Stimulated activated CD4-positive, alpha-beta T cell treated with anti-CD3 and anti-CD28 coated beads, Interleukin-15, amount 100 ng/mL, for 1 hour (primary cell): ENCODE results near the gene POPDC2.

Experiments
- DNase-seq, 2 donors: peaks; one replicate each; pipeline ENCODE4 v3.0.0-alpha.2; 2020; ENCODE audit warnings: low read depth in 1 of 2, low spot score in 1 of 2

The POPDC2 gene

GRCh38 chr3:119672776-119673175, 12.4 kb upstream of the POPDC2 start:
- no peak for DNase-seq

GRCh38 chr3:119669906-119670570, 9.6 kb upstream of the POPDC2 start:
- no peak for DNase-seq

DNA sequence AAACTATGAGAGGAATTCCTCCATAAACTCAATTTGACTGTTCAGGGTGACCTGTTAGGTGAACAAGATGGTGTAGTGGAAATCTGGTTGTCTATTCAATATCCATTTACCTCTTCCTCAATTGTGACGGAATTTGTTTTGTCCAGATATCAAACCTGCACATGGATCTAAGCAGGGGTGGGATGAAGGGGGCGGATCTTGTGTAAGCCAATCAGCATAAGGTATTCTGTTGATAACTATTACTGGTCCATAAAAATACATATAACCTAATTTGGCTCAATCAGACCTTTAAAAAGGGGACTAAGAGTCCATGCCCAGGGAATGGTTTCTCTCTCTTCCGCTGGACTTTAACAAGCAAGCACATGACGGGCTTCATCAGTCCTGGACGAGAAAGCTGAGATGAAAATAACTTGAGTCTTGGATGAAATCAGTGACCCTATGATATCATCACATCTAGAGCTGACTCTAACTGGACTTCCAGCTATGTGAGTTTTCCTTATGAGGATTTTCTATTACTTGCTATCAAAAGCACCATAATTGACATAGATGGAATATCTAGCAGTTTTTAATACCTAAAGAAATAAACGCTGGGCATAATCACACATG, 5.7 kb upstream of the POPDC2 start:
- DNase-seq, result no peak

GRCh38 chr3:119664850-119665379, 4.5 kb upstream of the POPDC2 start:
- DNase-seq, result no peak

DNA sequence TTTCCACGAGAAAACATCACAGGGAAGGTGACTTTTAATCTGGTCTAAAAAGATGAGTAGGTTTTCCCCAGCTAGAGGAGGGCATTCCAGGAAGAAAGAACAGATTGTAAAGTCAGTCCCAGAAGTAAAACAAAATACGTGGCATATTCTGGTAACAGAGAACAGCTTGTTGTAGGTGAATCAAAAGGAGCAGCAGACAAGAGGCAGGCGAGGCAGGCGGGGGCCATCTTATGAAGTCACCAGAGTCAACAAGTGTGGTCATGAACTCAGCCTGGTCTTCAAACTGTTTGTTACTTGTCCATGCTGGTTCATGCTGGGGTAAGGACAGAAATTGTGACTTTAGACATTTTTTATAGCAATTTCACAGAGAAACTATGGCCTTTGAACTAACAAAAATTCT, 4.0 kb upstream of the POPDC2 start:
- no peak for DNase-seq

DNA sequence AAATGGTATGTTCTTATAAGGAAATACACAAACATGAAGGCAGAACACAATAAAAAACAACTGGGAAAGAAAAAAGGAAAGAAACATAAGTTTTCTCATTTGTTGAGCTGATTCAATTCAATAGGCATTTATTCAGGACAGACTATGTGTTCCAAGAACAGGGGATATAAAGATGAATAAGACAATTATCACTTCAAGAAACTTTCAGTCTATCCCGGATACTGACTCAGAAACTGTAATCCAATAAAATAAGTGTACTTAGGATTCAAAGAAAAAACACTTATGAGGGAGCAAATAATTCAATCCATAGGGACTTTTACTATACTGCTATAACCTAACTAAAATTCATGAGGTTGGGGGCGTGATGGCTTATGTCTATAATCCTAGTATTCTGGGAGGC, 3.5 kb upstream of the POPDC2 start:
- DNase-seq, result no peak

DNA sequence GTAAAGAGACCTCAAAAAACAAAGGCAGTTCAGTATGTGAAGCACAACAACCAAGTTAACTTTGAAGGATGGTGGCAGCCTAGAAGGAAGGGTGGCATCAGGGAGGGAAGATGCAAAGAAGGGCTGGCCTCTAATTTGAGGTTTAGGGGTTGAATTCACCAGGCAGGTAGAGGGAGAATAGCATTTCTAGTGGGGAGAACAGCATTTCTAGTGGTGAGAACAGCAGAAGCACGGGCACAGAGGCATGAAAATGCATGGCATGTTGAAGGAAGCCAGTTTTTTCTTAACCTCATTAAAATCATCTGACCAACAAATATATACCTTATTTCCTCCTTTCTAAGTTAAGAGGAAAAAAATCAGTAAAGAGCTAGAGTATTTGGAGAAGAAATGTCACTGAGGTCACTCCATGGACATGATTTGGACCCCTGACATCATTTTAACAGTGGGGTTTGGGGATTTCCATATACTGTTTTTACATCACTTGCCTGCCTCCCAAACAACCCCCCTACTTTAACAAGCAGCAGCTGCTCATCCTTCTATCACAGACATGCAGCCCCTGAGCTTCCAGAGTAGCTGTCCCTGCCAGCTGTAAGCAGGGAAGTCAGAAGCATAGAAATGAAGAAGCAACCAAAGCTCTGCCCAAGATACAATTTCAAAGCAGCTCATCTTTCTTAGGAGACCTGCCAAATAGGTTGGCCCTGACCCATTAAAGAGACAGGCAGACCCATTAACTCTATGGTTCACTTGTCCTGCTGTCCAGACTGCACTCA, 2.4 kb upstream of the POPDC2 start:
- no peak for DNase-seq

GRCh38 chr3:119659606-119660291, 640 bp downstream of the POPDC2 start:
- DNase-seq, result no peak

DNA sequence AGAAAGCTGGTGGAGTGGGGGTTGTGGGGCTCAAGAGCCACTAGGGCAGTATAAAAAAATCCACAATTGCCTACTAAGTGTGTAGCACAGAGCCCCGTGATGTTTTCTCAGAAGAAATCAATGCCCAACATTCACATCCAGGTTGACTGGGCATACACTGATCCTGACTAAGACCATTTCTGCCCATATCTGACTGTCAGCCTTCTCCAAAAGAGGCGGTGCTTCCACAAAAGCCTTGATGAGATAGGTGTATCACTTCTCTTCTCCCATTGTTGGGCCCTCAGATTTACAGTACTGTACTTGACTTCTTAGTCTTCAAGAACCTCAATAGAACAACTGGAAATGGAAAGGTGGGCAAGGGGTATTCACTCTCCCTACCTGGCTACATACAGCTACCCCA, 1.4 kb downstream of the POPDC2 start:
- DNase-seq, result no peak

GRCh38 chr3:119657887-119658702, 2.3 kb downstream of the POPDC2 start:
- no peak for DNase-seq

- DNase-seq, result no peak
Observed at GRCh38 chr3:119653876-119654275, 6.5 kb downstream of the POPDC2 start.

- no peak for DNase-seq
Observed at GRCh38 chr3:119652306-119653033, 7.9 kb downstream of the POPDC2 start.

GRCh38 chr3:119649761-119650160, 10.6 kb downstream of the POPDC2 start:
- DNase-seq, result no peak

- DNase-seq, result no peak
Observed at GRCh38 chr3:119647843-119648575, 12.4 kb downstream of the POPDC2 start.

GRCh38 chr3:119647171-119647570, 13.2 kb downstream of the POPDC2 start:
- no peak for DNase-seq

GRCh38 chr3:119645813-119646212, 14.6 kb downstream of the POPDC2 start:
- DNase-seq, result no peak

DNA sequence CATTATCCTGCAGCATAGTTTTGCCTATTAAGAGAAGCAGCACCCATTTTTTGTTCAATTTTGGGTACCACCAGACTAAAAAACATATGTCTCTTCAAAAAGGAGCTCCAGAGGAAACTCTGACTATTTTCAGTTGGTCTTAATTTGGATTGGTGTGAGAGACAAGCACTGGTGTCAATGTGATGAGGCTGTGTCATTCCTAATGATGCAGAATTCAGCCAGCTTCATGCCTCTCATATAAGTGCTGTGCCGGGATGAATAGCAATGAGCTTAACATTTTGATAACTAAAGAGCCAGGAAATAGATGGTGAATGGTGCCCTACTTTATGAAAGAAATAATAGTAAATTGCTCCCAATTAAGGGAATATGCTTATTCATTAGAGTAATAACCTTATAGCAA, 15.9 kb downstream of the POPDC2 start:
- no peak for DNase-seq

GRCh38 chr3:119643528-119643927, 16.9 kb downstream of the POPDC2 start:
- DNase-seq, result no peak

DNA sequence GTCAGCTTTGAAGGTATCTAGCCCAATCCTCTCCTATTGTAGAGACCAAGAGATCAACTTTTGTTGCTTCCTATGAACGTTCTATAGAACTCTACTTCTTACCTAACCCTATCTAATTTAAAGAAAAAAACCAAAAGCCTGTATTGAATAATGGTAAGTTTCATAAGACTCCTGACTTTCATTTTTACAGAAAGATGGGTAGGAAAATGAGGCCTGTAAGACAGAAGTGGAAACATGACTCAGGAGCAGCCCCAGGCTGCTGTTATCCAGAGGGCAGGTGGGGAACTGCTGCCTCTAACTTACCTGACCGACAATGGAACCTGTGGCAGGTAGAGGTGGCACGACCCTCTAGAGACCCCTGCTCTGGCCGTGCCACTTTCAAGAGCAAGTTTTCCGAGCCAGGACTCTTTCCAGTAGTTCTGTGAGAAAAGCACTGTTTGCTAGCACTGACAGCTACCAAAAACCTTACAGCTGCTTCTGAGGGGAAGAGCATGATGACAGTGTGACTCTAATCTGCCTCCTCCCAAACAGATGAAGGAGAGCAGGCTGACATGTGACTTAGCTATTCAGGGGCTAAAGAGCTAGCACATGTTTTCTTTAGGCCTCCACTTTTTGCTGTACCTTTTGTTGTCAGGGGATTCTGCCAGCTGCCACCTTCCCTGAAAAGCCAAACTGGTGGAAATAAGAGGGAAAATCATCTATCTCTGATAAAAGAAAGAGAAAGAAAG, 17.5 kb downstream of the POPDC2 start:
- no peak for DNase-seq
